HCT116 (cell line): ENCODE results near the gene EEFSEC. TPM values are rescaled to one million over a fixed set of nuclear protein-coding genes. Genes with fewer than 3 reads are reported as not detected.

ENCODE experiments used
- ATAC-seq: fragments of 200-7000 bp; cut with Tn5 transposase; 2 replicates; pipeline ENCODE4 v1.9.1; 2020; ENCODE audit warnings: mild to moderate bottlenecking, moderate library complexity
- BruUV-seq: library from RNA; stranded (reverse); fragments of 400-500 nt; replicated peaks from 2 replicates; lab custom pipeline; 2021; lab: Mats Ljungman, UMichigan
- CTCF ChIA-PET: fragments of 300-600 bp; sonication (Branson Sonifier 250); formaldehyde crosslinking; loops from one replicate; lab custom pipeline; 2021; ENCODE audit warnings: antibody characterized with exemption; lab: Charles Lee
- POLR2A ChIA-PET: fragments of 300-600, 350-600 bp; sonication (Branson Sonifier 250); formaldehyde crosslinking; loops from one replicate; lab custom pipeline; 2021; ENCODE audit warnings: antibody characterized with exemption; lab: Charles Lee
- RAD21 ChIA-PET, 2 experiments: fragments of 300-600 bp; sonication (Branson Sonifier 250); formaldehyde crosslinking; loops; one replicate each; lab custom pipeline; 2023; ENCODE audit warnings: low total read pairs in 2 of 2; ENCODE audit not compliant: uncharacterized antibody in 2 of 2, unreplicated experiment in 2 of 2, low non-redundant PET in 1 of 2; lab: Charles Lee
- DNase-seq: peaks from one replicate; pipeline ENCODE4 v3.0.0-alpha.2; 2010; ENCODE audit warnings: low read depth, low spot score
- H2AFZ ChIP-seq: fragments of 200-600 bp; shearing (Covaris generic), sonication (generic); 2 replicates; pipeline ENCODE4 v1.6.1; 2017; ENCODE audit warnings: low read depth, mixed run types, mixed read lengths, antibody characterized with exemption, low read length; ENCODE audit not compliant: poor library complexity, severe bottlenecking
- H3K27ac ChIP-seq: 2 replicates; pipeline ENCODE4 v1.5.1; 2012; ENCODE audit warnings: low read depth, low read length
- H3K27me3 ChIP-seq: fragments of 200-600 bp; sonication (generic); 2 replicates; pipeline ENCODE4 v1.6.1; 2016; ENCODE audit warnings: mixed run types, low read length, mixed read lengths; ENCODE audit not compliant: insufficient read depth
- H3K36me3 ChIP-seq, 2 experiments: fragments of 200-500 bp in 1 of 2; fragments of 200-600 bp in 1 of 2; sonication (Bioruptor generic) in 1 of 2; sonication (generic) in 1 of 2; 2 replicates each; pipeline versions ENCODE4 v1.5.1 to v1.6.1; 2014 to 2016; ENCODE audit warnings: low read length in 2 of 2, inconsistent platforms in 1 of 2, mixed read lengths in 1 of 2, mixed run types in 1 of 2; ENCODE audit not compliant: insufficient read depth in 2 of 2, control insufficient read depth in 1 of 2
- H3K4me1 ChIP-seq, 2 experiments: fragments of 200-600 bp in 1 of 2; sonication (generic) in 1 of 2; 2 replicates each; pipeline versions ENCODE4 v1.5.1 to v1.6.1; 2012 to 2017; ENCODE audit warnings: low read length in 2 of 2, inconsistent platforms in 1 of 2, mild to moderate bottlenecking in 1 of 2, mixed read lengths in 1 of 2, mixed run types in 1 of 2, moderate library complexity in 1 of 2; ENCODE audit not compliant: insufficient read depth in 2 of 2, control insufficient read depth in 1 of 2
- H3K4me2 ChIP-seq: fragments of 200-600 bp; sonication (generic); 2 replicates; pipeline ENCODE4 v1.6.1; 2017; ENCODE audit warnings: mixed run types, low read length, mixed read lengths
- H3K4me3 ChIP-seq, 2 experiments: fragments of 200-600 bp in 1 of 2; sonication (generic) in 1 of 2; replicated peaks in 1 of 2; 2 replicates each; pipeline ENCODE4 v1.5.1; 2011 to 2016; ENCODE audit warnings: low read length in 2 of 2, control low read depth in 1 of 2, low read depth in 1 of 2, mild to moderate bottlenecking in 1 of 2, mixed read lengths in 1 of 2, mixed run types in 1 of 2
- H3K79me2 ChIP-seq: fragments of 200-600 bp; sonication (generic); 2 replicates; pipeline ENCODE4 v1.6.1; 2017; ENCODE audit warnings: mild to moderate bottlenecking, mixed run types, low read length, moderate library complexity, mixed read lengths; ENCODE audit not compliant: insufficient read depth
- H3K9ac ChIP-seq: fragments of 200-600 bp; sonication (generic); 2 replicates; pipeline ENCODE4 v1.6.1; 2016; ENCODE audit warnings: low read length, mixed read lengths
- H3K9me2 ChIP-seq: fragments of 200-600 bp; sonication (generic), shearing (Covaris generic); 2 replicates; pipeline ENCODE4 v1.6.1; 2017; ENCODE audit warnings: mixed run types, mild to moderate bottlenecking, moderate library complexity; ENCODE audit not compliant: insufficient read depth
- H3K9me3 ChIP-seq, 2 experiments: fragments of 200-500 bp in 1 of 2; fragments of 200-600 bp in 1 of 2; sonication (Bioruptor generic) in 1 of 2; sonication (generic) in 1 of 2; 2 replicates each; pipeline ENCODE4 v1.6.1; 2014 to 2017; ENCODE audit warnings: low read length in 2 of 2, mixed read lengths in 2 of 2, inconsistent platforms in 1 of 2, low read depth in 1 of 2, mild to moderate bottlenecking in 1 of 2, mixed run types in 1 of 2, moderate library complexity in 1 of 2; ENCODE audit not compliant: control insufficient read depth in 1 of 2, insufficient read depth in 1 of 2
- H4K20me1 ChIP-seq: fragments of 200-600 bp; sonication (generic), shearing (Covaris generic); 2 replicates; pipeline ENCODE4 v1.6.1; 2017; ENCODE audit warnings: mixed run types, mild to moderate bottlenecking, moderate library complexity; ENCODE audit not compliant: insufficient read depth
- ATF3 ChIP-seq: IDR thresholded peaks from 2 replicates; pipeline ENCODE4 v1.6.1; 2012
- CBX3 ChIP-seq: IDR thresholded peaks from 2 replicates; pipeline ENCODE4 v1.6.1; 2012; ENCODE audit warnings: low read depth
- CTCF ChIP-seq, 3 experiments: fragments of 200-600 bp in 1 of 3; sonication (generic) in 1 of 3; IDR thresholded peaks in 2 of 3; conservative IDR thresholded peaks in 1 of 3; 2 replicates each; pipeline ENCODE4 v1.5.1; 2012 to 2017; ENCODE audit warnings: low read depth in 2 of 3, low read length in 2 of 3, antibody characterized with exemption in 1 of 3, borderline replicate concordance in 1 of 3, control low read depth in 1 of 3, mild to moderate bottlenecking in 1 of 3, mixed read lengths in 1 of 3, mixed run types in 1 of 3, moderate library complexity in 1 of 3; ENCODE audit not compliant: insufficient read depth in 1 of 3
- EGR1 ChIP-seq: IDR thresholded peaks from 2 replicates; pipeline ENCODE4 v1.6.1; 2012; ENCODE audit warnings: low read depth
- ELF1 ChIP-seq: IDR thresholded peaks from 2 replicates; pipeline ENCODE4 v1.6.1; 2012; ENCODE audit warnings: low read depth, borderline replicate concordance
- EZH2 ChIP-seq: fragments of 200-600 bp; sonication (generic); IDR thresholded peaks from 2 replicates; pipeline ENCODE4 v1.6.1; 2017; ENCODE audit warnings: antibody characterized with exemption, mixed run types
- EZH2phosphoT487 ChIP-seq: fragments of 200-600 bp; IDR thresholded peaks from 2 replicates; pipeline ENCODE4 v1.6.1; 2018; ENCODE audit warnings: antibody characterized with exemption, borderline replicate concordance
- FOSL1 ChIP-seq: IDR thresholded peaks from 2 replicates; pipeline ENCODE4 v1.6.1; 2012; ENCODE audit warnings: low read depth
- JUND ChIP-seq: IDR thresholded peaks from 2 replicates; pipeline ENCODE4 v1.6.1; 2012
- MAX ChIP-seq: IDR thresholded peaks from 2 replicates; pipeline ENCODE4 v1.6.1; 2012
- POLR2A ChIP-seq: IDR thresholded peaks from 2 replicates; pipeline ENCODE4 v1.7.0; 2011; ENCODE audit warnings: borderline replicate concordance; ENCODE audit not compliant: insufficient read depth, insufficient read length; ENCODE audit errors: extremely low read depth
- POLR2AphosphoS5 ChIP-seq: IDR thresholded peaks from 2 replicates; pipeline ENCODE4 v1.6.1; 2011; ENCODE audit warnings: mild to moderate bottlenecking, low read depth, low read length, moderate library complexity
- RAD21 ChIP-seq: IDR thresholded peaks from 2 replicates; pipeline ENCODE4 v1.6.1; 2012; ENCODE audit warnings: low read depth, mild to moderate bottlenecking
- REST ChIP-seq: IDR thresholded peaks from 2 replicates; pipeline ENCODE4 v1.6.1; 2012; ENCODE audit warnings: low read depth
- SIN3A ChIP-seq: IDR thresholded peaks from 2 replicates; pipeline ENCODE4 v1.6.1; 2012; ENCODE audit warnings: low read depth
- SRF ChIP-seq: IDR thresholded peaks from 2 replicates; pipeline ENCODE4 v1.6.1; 2012; ENCODE audit warnings: low read depth
- TCF7L2 ChIP-seq: IDR thresholded peaks from 2 replicates; pipeline ENCODE4 v1.7.0; 2011; ENCODE audit warnings: borderline replicate concordance, inconsistent platforms; ENCODE audit not compliant: insufficient read depth, insufficient read length; ENCODE audit errors: extremely low read depth
- ZBTB33 ChIP-seq: IDR thresholded peaks from 2 replicates; pipeline ENCODE4 v1.6.1; 2011; ENCODE audit warnings: mild to moderate bottlenecking, low read length, moderate library complexity; ENCODE audit not compliant: insufficient replicate concordance; ENCODE audit errors: extremely low read depth
- ZFX ChIP-seq: fragments of 450-650 bp; IDR thresholded peaks from 2 replicates; pipeline ENCODE4 v1.6.1; 2017
- ZNF274 ChIP-seq: fragments of 200-500 bp; sonication (Bioruptor generic); IDR thresholded peaks from 2 replicates; pipeline ENCODE4 v1.6.1; 2014; ENCODE audit warnings: mild to moderate bottlenecking, low read depth, low read length, inconsistent platforms
- intact Hi-C: fragments of 100-400 bp; cut with micrococcal nuclease; formaldehyde crosslinking; loops from 2 replicates; pipeline ENCODE4 v1.10.0; 2022
- total RNA-seq: library from RNA; stranded (reverse); gene quantifications from one replicate; pipeline ENCODE4 v1.2.1, GENCODE V29; 2021; ENCODE audit not compliant: unreplicated experiment

The EEFSEC gene
- total RNA-seq, 1 experiment from 2014 or later = 16.1 TPM

- no peaks in the 10 kb centered on the region for H3K9me3 ChIP-seq
- H3K36me3 ChIP-seq = no peaks in the 10 kb centered on the region
- H3K4me2 ChIP-seq = no peak overlapping the region
- CTCF ChIA-PET = no interaction called here
- TF ChIP-seq FOSL1 (no peak), ELF1 (no peak), ATF3 (no peak), ZBTB33 (no peak), CTCF (IDR thresholded peaks at IDR 0.05 in 2 of 3, conservative IDR thresholded peaks at IDR 0.05 in 1 of 3; ENCODE audit: borderline replicate concordance in 1 of 3, insufficient read depth in 1 of 3, low read depth in 2 of 3, low read length in 2 of 3) (no peak), ZFX (no peak), EGR1 (no peak), ZNF274 (no peak), SRF (no peak), POLR2AphosphoS5 (no peak), CBX3 (no peak), MAX (no peak), POLR2A (no peak), EZH2phosphoT487 (no peak), SIN3A (no peak), EZH2 (no peak), RAD21 (no peak), JUND (no peak), REST (no peak), TCF7L2 (no peak)
- H3K9ac ChIP-seq = no peak overlapping the region
- H3K27me3 ChIP-seq = peaks cover 12% of the 10 kb centered on the region; the same call in 1 of the 2 replicates
- POLR2A ChIA-PET = no interaction called here
- H3K9me2 ChIP-seq = no peaks in the 10 kb centered on the region
- no peaks in the 10 kb centered on the region; the same call in 1 of the 2 replicates for H4K20me1 ChIP-seq
- H3K27ac ChIP-seq = no peak overlapping the region
- peaks cover 25 to 52% of the 10 kb centered on the region in 2 experiments for H3K4me1 ChIP-seq
- no peaks in the 10 kb centered on the region for H3K79me2 ChIP-seq
- no peak overlapping the region for H2AFZ ChIP-seq
- no TSS peak for BruUV-seq
- DNase-seq (no peak), ATAC-seq (no peak)
- RAD21 ChIA-PET = no interaction called here
- H3K4me3 ChIP-seq = no peak overlapping the region
- intact Hi-C loops = no loop called here
Observed at GRCh38 chr3:128413413-128414205, 260.3 kb downstream of the EEFSEC start.
